Astrocyte of the hippocampus (primary cell): ENCODE data around the gene MEI1.

Source experiments
- DNase-seq: peaks from one replicate; pipeline ENCODE4 v3.0.0; 2011; ENCODE audit warnings: low read depth, low spot score

Gene MEI1

DNA sequence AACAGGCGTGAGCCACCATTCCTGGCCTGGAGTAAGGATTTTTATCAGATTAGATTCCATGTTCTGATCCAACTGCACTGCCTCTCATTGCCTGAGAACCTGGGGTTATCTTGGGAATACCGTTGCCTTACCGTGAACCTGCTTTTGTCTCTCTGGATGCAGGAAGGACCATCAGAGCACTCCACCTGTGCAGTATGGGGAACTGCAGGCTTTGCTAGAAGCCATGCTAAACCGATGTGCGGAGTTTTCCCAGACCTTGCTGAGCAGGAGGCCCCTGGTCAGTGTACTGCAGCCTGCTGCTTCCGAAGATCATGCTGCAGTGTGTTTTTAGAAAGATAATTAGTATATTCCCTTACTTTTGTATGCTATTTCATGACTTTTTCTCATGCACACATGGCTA, 43.6 kb downstream of the MEI1 start:
- no peak for DNase-seq

DNA sequence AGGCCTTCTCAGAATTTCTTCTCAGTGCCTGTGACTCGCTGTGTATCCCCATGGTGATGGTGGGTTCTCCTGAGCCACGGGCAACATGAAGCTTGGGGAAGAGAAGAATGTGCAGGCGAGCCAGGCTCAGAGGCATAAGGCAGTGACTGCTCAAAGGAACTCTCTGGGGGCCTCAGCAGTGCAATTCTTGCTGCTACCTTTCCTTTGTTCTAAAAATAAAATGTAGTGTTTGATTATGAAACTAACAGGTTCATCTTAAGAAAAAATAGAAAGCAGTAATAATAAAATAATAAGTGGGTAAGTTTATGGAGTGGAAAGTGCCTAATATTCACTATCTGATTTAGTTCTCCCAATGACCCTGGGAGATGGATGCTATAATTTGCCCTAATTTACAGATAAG, 46.7 kb downstream of the MEI1 start:
- no peak for DNase-seq

DNA sequence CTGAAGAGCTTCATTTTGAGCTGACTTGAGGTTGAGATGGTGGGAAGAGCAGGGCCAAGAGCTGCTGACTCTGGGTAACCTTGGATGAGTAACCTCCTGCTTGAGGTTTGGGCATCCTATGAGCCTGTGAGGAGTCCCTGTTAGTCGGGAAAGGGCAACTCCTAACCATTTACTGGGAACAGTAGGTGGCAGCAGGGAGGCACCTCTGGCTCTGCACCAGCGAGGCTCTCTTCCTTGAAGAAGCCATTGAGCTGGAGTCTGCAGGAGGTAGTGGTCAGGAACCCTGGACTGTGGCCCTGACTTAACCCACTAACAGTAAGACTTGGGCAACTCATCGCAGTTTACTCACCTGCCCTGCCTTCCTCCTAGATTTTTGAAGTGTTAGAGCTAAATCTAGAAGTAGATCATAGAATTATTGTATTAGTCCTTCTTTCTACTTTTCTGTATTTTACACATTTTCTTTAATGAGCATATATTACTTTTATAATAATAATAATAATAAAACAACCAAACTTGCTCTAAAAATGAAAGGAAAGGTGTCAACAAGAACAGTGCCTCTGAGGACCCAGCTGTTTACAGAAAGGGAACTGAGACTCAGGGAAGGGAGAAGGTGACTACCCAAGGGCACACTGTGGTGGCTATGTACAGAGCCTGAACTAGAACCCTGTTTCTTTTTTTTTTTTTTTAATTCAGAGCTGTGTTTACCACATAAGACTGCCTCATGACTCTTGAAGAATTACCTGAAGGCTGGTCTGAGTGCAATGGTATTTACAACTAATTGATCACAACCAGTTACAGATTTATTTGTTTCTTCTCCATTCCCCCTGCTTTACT, 47.5 kb downstream of the MEI1 start:
- DNase-seq = peak; percentile 90

DNA sequence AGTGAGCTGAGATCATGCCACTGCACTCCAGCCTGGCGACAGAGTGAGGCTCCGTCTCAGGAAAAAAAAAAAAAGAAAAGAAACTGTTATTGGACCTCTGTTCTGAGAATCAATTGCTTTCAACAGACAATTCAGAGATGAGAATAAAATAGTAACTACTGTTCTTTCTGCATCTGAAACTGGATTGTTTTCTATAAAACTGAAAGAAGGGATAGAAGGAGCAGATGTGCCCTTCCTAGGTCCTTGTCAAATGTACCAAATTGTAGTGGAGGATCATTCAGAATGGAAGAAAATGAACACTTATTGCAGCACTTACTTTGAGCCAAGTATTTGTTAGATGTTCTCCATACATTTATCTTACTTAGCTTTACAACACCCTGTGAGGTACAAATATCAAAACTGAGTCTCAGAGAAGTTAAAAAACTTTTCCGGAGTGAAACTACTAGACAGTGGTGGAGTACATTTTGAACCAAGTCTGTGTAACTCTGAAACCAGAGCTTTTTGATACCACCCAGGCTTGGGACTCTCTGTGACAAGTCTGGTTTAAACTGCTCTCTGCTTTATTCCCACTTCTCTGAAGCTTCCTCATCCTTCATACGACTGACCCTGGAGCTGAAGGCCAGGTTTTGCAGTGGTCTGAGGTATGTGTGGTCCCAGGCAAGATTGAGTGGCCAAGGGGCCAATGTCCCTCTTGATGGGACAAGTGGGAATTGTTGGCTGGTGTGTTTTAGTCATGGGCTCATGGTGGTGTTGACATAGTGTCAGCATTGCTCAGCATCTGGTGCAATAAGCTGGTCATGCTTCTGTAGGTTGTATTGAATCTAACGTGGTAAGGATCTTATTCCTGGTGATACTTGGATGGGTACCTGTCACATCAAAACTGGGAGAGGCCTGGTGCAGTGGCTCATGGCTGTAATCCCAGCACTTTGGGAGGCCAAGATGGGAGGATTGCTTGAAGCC, 53.0 kb downstream of the MEI1 start:
- no peak for DNase-seq

DNA sequence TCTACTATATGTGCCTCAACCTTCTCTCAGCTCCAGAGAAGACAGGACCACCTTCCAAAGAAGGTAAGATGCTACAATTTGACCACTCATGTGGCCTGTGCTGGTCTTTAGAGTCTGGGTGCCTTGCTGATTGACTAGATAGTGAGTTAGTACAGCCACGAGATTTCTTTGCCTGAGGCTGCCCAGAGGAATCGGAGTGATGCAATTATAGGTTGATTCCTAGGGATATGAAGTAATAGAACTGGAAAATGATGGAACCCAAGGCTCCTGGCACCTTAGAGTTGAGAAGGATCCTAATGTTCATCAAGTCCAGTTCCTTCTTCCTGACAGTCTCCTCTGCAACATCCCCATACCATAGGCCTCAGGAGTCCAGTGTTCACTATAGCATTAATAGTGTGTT, 54.7 kb downstream of the MEI1 start:
- no peak for DNase-seq

DNA sequence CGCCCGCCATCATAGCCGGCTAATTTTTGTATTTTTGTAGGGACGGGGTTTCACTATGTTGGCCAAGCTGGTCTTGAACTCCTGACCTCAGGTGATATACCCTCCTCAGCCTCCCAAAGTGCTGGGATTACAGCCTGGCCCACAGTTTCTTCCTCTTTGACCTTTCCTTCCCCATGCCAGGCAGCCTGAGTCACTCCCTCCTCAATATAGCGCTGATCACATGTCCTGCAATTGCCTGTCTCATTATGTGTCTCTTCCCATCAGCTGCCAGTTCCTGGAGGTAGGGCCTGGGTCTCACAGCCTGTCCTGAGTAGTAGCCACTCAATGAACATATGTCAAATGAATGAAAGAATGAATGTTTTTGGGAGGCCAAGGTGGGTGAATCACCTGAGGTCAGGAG, 58.2 kb downstream of the MEI1 start:
- no peak for DNase-seq

DNA sequence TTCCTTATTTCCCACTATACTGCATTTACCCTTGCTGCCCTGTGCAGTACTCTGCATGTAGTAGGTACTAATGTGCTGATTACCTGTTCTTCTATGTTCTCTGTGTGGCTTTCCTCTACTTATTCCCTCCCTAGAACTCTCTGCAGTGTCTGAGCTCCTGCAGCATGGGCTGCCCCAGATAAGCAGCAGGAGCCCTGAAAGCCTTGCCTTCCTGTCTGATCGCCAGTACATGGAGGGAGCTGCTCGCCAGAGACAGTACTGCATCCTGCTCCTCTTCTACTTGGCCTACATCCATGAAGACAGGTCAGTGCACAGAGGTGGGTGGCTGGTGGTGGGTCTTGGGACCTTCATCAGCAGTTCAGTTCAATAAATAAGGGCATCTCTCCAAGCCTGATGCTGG, 58.9 kb downstream of the MEI1 start:
- DNase-seq = no peak

DNA sequence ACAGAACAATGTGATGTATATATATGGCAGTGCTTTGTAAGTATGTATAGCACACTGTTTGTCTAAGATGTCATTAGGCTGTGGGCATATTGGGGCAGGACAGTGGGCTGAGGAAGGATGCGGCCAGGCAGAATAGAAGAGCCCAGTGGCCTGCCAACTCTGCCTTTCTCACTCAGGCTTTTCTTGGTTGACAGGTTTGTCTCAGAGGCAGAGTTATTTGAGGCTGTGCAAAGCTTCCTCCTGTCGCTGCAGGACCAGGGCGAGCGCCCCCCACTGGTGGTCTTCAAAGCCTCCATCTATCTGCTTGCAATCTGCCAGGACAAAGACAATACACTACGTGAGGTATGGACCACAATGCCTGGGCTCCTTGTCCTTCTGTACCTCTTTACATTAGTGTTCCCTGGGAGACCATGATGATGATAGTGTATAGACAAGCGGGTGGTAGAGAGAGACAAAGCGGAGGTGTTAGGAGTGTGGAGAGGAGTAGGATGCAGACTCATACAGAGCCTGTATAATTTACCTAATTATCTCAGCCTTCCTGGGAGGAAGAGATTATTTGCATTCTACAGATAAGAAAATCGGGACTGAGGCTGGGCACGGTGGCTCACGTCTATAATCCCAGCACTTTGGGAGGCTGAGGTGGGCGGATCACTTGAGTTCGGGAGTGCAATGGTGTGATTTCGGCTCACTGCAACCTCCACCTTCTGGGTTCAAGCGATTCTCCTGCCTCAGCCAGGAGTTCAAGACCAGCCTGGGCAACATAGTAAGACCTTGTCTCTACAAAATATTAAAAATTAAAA, 63.9 kb downstream of the MEI1 start:
- DNase-seq = peak; percentile 15

DNA sequence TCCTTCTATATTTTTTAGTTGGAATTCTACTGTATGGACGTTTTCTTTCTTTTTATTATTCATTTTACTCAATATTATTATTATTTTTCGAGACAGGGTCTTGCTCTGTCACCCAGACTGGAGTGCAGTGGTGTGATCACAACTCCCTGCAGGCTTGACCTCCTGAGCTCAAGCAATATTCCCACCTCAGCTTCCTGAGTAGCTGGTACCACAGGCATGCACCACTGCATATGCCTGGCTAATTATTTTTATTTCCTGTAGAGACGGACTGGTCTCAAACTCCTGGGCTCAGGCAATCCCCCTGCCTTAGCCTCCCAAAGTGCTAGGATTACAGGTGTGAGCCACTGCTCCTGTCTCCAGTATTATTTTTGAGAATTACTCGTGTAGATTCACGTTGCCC, 67.2 kb downstream of the MEI1 start:
- no peak for DNase-seq

DNA sequence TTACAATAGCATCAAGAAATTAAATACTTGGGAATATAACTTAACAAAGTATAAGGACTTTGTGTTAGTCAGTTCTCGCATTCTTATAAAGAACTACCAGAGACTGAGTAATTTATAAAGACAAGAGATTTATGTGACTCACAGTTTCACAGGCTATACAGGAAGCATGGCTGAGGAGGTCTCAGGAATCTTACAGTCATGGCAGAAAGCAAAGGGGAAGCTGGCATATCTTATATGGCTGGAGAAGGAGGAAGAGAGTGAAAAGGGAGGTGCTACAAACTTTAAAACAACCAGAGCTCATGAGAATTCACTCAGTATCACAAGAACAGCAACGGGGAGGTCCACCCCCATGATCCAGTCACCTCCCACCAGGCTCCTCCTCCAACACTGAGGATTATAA, 69.1 kb downstream of the MEI1 start:
- DNase-seq = peak; percentile 45

DNA sequence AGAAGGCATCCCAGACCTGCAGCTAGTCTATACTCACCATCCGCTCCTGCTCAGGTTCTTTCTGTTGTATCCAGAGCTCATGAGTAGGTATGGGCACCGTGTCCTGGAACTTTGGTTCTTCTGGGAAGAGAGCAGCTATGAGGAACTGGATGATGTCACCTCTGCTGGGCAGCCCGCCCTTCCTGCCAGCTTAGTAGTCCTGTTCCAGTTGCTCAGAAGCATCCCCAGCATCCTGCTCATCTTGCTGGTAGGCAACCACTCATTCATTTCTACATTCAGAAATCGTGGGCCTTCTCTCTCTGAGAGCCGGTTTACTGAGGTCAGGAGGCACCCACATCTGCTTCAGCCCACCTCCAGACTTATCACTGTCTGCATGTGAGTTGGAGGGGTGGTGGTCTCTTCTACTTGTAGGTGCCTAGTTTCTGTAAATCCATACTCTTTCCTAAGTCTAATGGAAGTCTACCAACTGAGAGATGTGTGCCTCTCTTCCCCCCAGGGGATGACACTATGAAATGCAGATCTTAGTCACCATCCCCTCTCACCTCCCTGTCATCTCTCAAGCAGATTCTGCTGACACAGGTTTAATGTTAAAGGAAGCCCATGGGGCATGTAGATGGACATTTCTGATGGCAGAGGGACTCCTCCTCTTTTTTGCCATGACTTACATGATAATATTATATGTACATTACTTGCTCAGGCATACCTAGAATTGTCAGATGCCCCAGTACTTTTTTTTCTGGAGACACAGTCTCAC, 71.6 kb downstream of the MEI1 start:
- no peak for DNase-seq

DNA sequence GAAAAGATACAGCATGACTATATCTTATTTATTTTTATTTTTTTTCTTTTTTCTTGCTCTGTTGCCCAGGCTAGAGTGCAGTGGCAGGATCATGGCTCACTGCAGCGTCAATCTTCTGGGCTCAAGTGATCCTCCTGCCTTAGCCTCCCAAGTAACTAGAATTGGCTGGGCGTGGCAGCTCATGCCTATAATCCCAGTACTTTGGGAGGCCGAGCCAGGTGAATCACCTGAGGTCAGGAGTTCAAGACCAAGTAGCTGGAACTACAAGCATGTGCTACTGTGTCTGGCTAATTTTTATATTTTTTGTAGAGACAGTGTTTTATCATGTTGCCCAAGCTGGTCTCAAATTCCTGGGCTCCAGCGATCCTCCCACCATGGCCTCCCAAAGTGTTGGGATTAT, 72.9 kb downstream of the MEI1 start:
- no peak for DNase-seq

DNA sequence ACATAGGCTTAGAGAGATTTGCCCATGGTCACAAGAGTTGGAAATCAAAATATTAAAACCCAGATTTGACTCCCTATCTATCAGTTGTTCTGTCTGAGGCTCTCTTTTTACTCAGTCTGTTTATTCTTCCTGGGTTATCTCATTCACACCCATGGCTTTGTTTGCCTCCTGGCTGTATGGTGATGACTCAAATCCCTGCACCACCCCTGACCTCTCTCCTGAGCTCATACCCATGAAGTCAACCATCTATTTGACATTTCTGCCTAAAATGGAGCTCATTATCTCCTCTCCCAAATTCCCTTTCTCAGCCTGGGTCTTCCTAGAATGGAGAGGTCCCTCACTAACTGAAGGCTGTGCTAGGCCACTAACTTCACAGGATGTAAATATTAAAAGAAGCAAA, 73.3 kb downstream of the MEI1 start:
- DNase-seq = no peak

DNA sequence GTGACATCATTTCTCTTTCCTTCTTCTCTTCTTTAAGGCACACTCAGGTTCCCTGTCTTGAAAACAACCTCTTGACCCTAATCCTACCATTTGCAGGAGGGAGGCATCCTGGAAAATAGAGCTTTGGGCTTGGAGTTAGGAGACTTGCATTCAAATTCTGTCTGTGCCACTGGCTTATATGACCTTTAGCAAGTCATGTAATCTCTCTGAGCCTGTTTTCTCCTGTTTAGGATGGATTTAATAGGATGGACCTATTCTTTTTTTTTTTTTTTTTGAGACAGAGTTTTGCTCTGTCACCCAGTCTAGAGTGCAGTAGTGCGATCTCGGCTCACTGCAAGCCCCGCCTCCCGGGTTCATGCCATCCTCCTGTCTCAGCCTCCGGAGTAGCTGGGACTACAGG, 76.0 kb downstream of the MEI1 start:
- no peak for DNase-seq

DNA sequence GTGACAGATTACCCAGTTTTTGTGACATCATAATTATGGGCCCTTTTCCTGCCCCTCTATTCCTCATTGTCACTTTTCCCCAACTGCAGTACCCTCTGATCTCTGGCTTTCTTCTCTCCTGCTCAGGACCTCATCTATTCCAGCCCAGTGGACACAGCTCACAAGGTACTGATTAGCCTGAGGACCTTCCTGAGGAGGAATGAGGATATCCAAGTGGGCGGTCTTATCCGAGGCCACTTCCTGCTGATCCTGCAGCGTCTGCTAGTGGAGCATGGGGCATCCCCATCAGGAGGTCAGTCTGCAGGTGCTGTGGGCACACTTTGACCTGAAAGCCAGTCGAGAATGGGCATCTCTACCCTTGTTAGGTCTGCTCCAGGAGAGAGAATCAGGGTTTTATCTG, 76.7 kb downstream of the MEI1 start:
- no peak for DNase-seq

DNA sequence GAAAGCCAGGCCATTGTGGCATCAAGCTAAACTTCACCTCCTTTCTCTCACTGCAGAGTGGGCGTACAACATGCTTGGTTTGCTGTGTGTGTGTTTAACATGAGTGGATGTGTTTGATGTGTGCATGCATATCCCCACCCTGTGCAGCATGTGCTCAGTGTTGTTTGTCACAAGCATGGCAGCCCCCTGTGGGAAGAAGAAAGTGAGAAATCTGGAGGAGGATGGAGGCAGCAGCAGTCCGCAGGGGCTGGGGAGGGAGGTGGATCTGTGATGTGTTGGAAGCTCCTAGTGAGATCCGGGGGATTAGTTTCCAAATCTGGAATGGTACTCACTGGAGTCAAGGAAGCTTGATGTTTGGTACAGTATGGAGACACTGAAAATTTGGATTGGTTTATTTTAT, 77.1 kb downstream of the MEI1 start:
- no peak for DNase-seq

DNA sequence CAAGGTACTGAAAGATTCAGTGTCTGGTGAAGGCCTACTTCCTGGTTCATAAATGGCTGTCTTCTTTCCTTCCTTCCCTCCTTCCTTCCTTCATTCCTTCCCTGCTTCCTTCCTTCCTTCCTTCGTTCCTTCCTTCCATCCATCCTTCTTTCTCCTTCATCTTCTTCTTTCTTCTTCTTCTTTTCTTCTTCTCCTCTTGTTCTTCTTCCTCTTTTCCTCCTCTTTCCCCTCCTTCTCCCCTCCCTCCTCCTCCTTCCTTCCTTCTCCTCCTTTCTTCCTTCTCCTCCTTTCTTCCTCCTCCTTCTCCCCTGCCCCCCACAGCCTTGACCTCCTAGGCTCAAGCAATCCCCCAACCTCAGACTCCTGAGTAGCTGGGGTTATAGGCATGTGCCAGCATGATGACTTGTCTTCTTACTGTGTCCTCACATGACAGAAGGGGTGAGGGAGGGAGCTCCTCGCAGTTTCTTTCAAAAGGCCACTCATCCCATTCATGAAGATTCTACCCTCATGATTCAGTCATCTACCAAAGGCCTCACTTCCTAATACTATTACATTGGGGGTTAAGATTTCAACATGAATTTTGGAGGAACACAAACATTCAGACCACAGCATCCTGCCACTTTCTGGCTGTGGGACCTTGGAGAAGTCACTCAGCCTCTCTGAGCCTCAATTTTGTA, 78.6 kb downstream of the MEI1 start:
- DNase-seq = no peak

DNA sequence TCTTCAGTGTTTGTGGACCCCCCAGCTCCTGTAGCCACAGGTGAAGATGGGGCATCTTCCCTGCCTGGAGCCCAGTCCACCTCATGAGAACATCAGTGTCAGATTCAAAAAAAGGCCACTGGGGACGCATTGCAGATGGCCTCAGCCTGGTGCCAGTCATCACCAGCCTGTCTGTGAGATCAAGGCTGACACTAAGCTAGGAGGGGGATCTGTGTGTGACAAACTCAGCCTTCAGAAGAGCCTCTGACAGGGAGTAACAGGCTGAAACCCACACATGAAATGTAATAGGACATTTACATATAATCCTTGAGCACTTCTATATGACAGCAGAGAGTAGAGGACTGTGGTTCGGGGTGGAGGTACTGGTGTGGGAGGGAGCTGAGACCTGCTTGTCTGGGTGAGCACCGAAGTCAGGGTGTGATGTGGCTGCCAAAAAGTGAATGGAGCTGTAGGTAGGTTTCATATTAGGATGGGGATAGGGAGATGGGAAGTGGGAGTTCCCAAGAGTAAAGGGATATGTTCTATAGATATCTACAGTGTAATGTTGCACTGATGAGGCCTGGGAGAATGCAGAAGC, 80.7 kb downstream of the MEI1 start:
- no peak for DNase-seq

DNA sequence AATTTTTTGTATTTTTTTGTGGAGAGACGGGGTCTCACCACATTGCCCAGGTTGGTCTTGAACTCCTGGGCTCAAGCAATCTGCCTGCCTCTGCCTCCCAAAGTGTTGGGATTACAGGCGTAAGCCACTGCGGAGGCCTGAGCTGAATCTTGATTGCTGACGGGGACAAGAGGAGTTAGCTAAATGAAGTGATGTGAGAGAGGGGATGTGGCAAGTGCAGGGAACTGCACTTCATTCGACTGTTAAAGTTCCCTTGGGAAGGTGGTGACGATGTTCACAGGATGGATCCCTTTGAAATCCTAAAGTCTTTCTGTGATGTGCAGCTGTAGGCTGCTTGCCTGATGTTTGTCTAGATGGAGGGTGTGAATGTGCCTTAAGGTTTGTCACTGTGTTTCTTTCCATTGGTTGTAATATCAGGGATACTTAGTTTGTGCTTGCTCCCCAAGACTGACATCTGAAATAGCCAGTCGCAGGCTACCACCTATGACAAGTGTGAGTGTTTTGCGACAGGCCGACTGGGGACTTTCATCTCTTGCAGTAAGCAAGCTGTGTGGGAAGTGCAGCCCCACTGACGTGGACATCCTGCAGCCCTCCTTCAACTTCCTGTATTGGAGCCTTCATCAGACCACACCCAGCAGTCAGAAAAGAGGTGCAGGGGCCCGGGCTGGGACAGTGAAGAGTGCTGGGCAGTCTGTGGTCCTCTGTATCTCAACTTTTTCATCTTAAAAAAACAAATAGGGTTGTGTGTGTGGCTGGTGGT, 81.6 kb downstream of the MEI1 start:
- no peak for DNase-seq

DNA sequence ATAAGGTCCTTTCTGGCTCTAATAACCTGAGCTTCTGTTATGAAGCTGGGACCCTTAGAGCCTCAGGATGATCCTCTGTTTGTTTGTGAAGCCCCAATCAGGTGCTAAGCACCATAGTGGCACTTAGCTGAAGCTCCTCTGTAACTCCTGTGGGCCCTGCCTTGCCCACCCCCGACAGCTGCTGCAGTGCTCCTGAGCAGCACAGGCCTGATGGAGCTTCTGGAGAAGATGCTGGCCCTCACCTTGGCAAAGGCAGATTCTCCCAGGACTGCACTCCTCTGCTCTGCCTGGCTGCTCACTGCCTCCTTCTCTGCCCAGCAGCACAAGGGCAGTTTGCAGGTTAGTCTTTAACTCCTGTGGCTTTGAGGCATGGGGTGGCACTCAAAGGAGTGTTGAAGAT, 82.2 kb downstream of the MEI1 start:
- DNase-seq = no peak
